Measurements from ENCODE around the gene CWC27.

GRCh38 chr5:65020492-65020891 lies 251.8 kb downstream of the CWC27 start:
- TF ChIP-seq CTCF (IDR thresholded peaks at IDR 0.05; ENCODE audit: borderline replicate concordance, extremely low read depth, low read length, poor library complexity, severe bottlenecking) (no peak), EZH2 (IDR thresholded peaks at IDR 0.05; ENCODE audit: borderline replicate concordance, low read depth, low read length, severe bottlenecking) (no peak)

All from DND-41 (cell line).